ENCODE data around the gene SLBP. TPM values are rescaled to one million over a fixed set of nuclear protein-coding genes. Genes with fewer than 3 reads are reported as not detected.

SLBP gene
- total RNA-seq, 2 experiments from 2014 or later = 133 to 137 TPM

GRCh38 chr4:1745165-1745564 lies 33.0 kb upstream of the SLBP start:
- ATAC-seq (no peak), DNase-seq (no peak)
- no peak overlapping the region for H3K4me3 Mint-ChIP-seq
- CTCF ChIA-PET = interaction anchor here (1.0 to 4.1 kb wide), 9 partner anchors 11 to 154 kb away, joined by 3 to 22 read pairs (median 5); no protein-coding TSS in a partner anchor
- H3K9me3 Mint-ChIP-seq (ENCODE audit: low read depth) = no peaks in the 10 kb centered on the region
- H3K27ac Mint-ChIP-seq = no peak overlapping the region
- H3K36me3 Mint-ChIP-seq = peaks cover 20% of the 10 kb centered on the region
- H3K4me1 Mint-ChIP-seq = no peaks in the 10 kb centered on the region
- no peaks in the 10 kb centered on the region for H3K27me3 Mint-ChIP-seq

- no peak for DNase-seq
- Mint-ChIP-seq H3K27me3 (no peaks in the 10 kb centered on the region), H3K36me3 (peaks cover 20% of the 10 kb centered on the region), H3K27ac (no peak overlapping the region), H3K4me3 (no peak overlapping the region), H3K4me1 (no peaks in the 10 kb centered on the region), H3K9me3 (ENCODE audit: low read depth) (no peaks in the 10 kb centered on the region)
- no peak for ATAC-seq
- CTCF ChIA-PET = interaction anchor here (1.0 to 4.1 kb wide), 7 partner anchors 21 to 155 kb away, joined by 3 to 18 read pairs (median 4); no protein-coding TSS in a partner anchor
Observed at GRCh38 chr4:1744552-1744951, 32.4 kb upstream of the SLBP start.

- Mint-ChIP-seq H3K36me3 (peaks cover 24% of the 10 kb centered on the region), H3K27me3 (no peaks in the 10 kb centered on the region), H3K4me1 (no peaks in the 10 kb centered on the region), H3K9me3 (ENCODE audit: low read depth) (no peaks in the 10 kb centered on the region), H3K27ac (peak overlapping the region; percentile 13), H3K4me3 (no peak overlapping the region)
- no peak for DNase-seq
- no peak for ATAC-seq
- CTCF ChIA-PET = interaction anchor here (1.0 to 4.1 kb wide), 6 partner anchors 20 to 78 kb away, joined by 3 to 18 read pairs (median 4); no protein-coding TSS in a partner anchor
Observed at GRCh38 chr4:1743975-1744374, 31.9 kb upstream of the SLBP start.

- Mint-ChIP-seq H3K27me3 (no peaks in the 10 kb centered on the region), H3K9me3 (ENCODE audit: low read depth) (peaks cover 1% of the 10 kb centered on the region), H3K27ac (no peak overlapping the region), H3K36me3 (peaks cover 28% of the 10 kb centered on the region), H3K4me1 (no peaks in the 10 kb centered on the region), H3K4me3 (no peak overlapping the region)
- CTCF ChIA-PET = interaction anchor here (1.0 to 3.0 kb wide), 4 partner anchors 48 to 156 kb away, joined by 3 to 18 read pairs (median 4); no protein-coding TSS in a partner anchor
- DNase-seq (no peak), ATAC-seq (no peak)
Observed at GRCh38 chr4:1743551-1743950, 31.4 kb upstream of the SLBP start.

GRCh38 chr4:1741208-1741607 lies 29.1 kb upstream of the SLBP start:
- no peak overlapping the region for H3K27ac Mint-ChIP-seq
- DNase-seq = no peak
- no peaks in the 10 kb centered on the region for H3K4me1 Mint-ChIP-seq
- H3K4me3 Mint-ChIP-seq = no peak overlapping the region
- H3K9me3 Mint-ChIP-seq (ENCODE audit: low read depth) = peaks cover 3% of the 10 kb centered on the region
- no peaks in the 10 kb centered on the region for H3K27me3 Mint-ChIP-seq
- peaks cover 51% of the 10 kb centered on the region for H3K36me3 Mint-ChIP-seq
- no peak for ATAC-seq
- CTCF ChIA-PET = no interaction called here

GRCh38 chr4:1740021-1740545 lies 28.0 kb upstream of the SLBP start:
- CTCF ChIA-PET = interaction anchor here (0.9 kb wide), 1 partner anchor 8 kb away, joined by 3 read pairs; no protein-coding TSS in a partner anchor
- ATAC-seq (no peak), DNase-seq (no peak)
- Mint-ChIP-seq H3K27ac (no peak overlapping the region), H3K9me3 (ENCODE audit: low read depth) (peaks cover 3% of the 10 kb centered on the region), H3K27me3 (no peaks in the 10 kb centered on the region), H3K36me3 (peaks cover 59% of the 10 kb centered on the region), H3K4me3 (no peak overlapping the region), H3K4me1 (no peaks in the 10 kb centered on the region)

GRCh38 chr4:1739358-1739757 lies 27.2 kb upstream of the SLBP start:
- ATAC-seq = no peak
- CTCF ChIA-PET = no interaction called here
- no peaks in the 10 kb centered on the region for H3K27me3 Mint-ChIP-seq
- H3K4me3 Mint-ChIP-seq = no peak overlapping the region
- peaks cover 66% of the 10 kb centered on the region for H3K36me3 Mint-ChIP-seq
- H3K27ac Mint-ChIP-seq = no peak overlapping the region
- H3K9me3 Mint-ChIP-seq (ENCODE audit: low read depth) = peaks cover 3% of the 10 kb centered on the region
- H3K4me1 Mint-ChIP-seq = no peaks in the 10 kb centered on the region
- DNase-seq = no peak

GRCh38 chr4:1738410-1738809 lies 26.3 kb upstream of the SLBP start:
- CTCF ChIA-PET = interaction anchor here (1.1 kb wide), 1 partner anchor 10 kb away, joined by 3 read pairs; no protein-coding TSS in a partner anchor
- Mint-ChIP-seq H3K27me3 (no peaks in the 10 kb centered on the region), H3K9me3 (ENCODE audit: low read depth) (peaks cover 3% of the 10 kb centered on the region), H3K4me3 (no peak overlapping the region), H3K27ac (no peak overlapping the region), H3K36me3 (peaks cover 71% of the 10 kb centered on the region), H3K4me1 (no peaks in the 10 kb centered on the region)
- ATAC-seq = no peak
- no peak for DNase-seq

GRCh38 chr4:1737666-1738065 lies 25.5 kb upstream of the SLBP start:
- Mint-ChIP-seq H3K4me3 (no peak overlapping the region), H3K4me1 (peaks cover 1% of the 10 kb centered on the region), H3K27me3 (no peaks in the 10 kb centered on the region), H3K27ac (no peak overlapping the region), H3K36me3 (peaks cover 78% of the 10 kb centered on the region), H3K9me3 (ENCODE audit: low read depth) (peaks cover 3% of the 10 kb centered on the region)
- CTCF ChIA-PET = interaction anchor here (1.1 to 2.2 kb wide), 2 partner anchors 11 to 44 kb away, joined by 3 to 8 read pairs; no protein-coding TSS in a partner anchor
- DNase-seq = no peak
- no peak for ATAC-seq

GRCh38 chr4:1736812-1737211 lies 24.7 kb upstream of the SLBP start:
- Mint-ChIP-seq H3K4me3 (no peak overlapping the region), H3K9me3 (ENCODE audit: low read depth) (peaks cover 3% of the 10 kb centered on the region), H3K27me3 (no peaks in the 10 kb centered on the region), H3K27ac (no peak overlapping the region), H3K4me1 (peaks cover 2% of the 10 kb centered on the region), H3K36me3 (peaks cover 80% of the 10 kb centered on the region)
- ATAC-seq (no peak), DNase-seq (no peak)
- CTCF ChIA-PET = interaction anchor here (2.2 kb wide), 1 partner anchor 43 kb away, joined by 8 read pairs; no protein-coding TSS in a partner anchor

GRCh38 chr4:1735215-1735614 lies 23.1 kb upstream of the SLBP start:
- peaks cover 13% of the 10 kb centered on the region for H3K4me1 Mint-ChIP-seq
- no peak for DNase-seq
- CTCF ChIA-PET = interaction anchor here (1.5 kb wide), 1 partner anchor 10 kb away, joined by 4 read pairs; no protein-coding TSS in a partner anchor

GRCh38 chr4:1732911-1733310 lies 20.8 kb upstream of the SLBP start:
- H3K4me3 Mint-ChIP-seq = no peak overlapping the region
- H3K36me3 Mint-ChIP-seq = peaks cover 84% of the 10 kb centered on the region
- CTCF ChIA-PET = interaction anchor here (1.1 to 1.7 kb wide), 3 partner anchors 9 to 40 kb away, joined by 3 to 6 read pairs (median 4); no protein-coding TSS in a partner anchor
- ATAC-seq (no peak), DNase-seq (no peak)
- no peak overlapping the region for H3K27ac Mint-ChIP-seq
- H3K4me1 Mint-ChIP-seq = peaks cover 31% of the 10 kb centered on the region
- H3K27me3 Mint-ChIP-seq = no peaks in the 10 kb centered on the region
- H3K9me3 Mint-ChIP-seq (ENCODE audit: low read depth) = no peaks in the 10 kb centered on the region

More at GRCh38 chr4:1735215-1735614, 23.1 kb upstream of the SLBP start:
- no peak overlapping the region for H3K4me3 Mint-ChIP-seq
- no peaks in the 10 kb centered on the region for H3K27me3 Mint-ChIP-seq
- H3K27ac Mint-ChIP-seq = no peak overlapping the region
- H3K9me3 Mint-ChIP-seq (ENCODE audit: low read depth) = peaks cover 3% of the 10 kb centered on the region
- peaks cover 82% of the 10 kb centered on the region for H3K36me3 Mint-ChIP-seq
- ATAC-seq = no peak

- CTCF ChIA-PET = interaction anchor here (1.7 to 15.1 kb wide), 4 partner anchors 10 to 168 kb away, joined by 3 to 278 read pairs (median 26); partner anchors contain the start of genes TACC3 and TMEM129
- no peak for DNase-seq
- no peak overlapping the region for H3K4me3 Mint-ChIP-seq
- peaks cover 84% of the 10 kb centered on the region for H3K36me3 Mint-ChIP-seq
- no peaks in the 10 kb centered on the region for H3K27me3 Mint-ChIP-seq
- ATAC-seq = no peak
- H3K27ac Mint-ChIP-seq = no peak overlapping the region
- no peaks in the 10 kb centered on the region for H3K9me3 Mint-ChIP-seq (ENCODE audit: low read depth)
- peaks cover 44% of the 10 kb centered on the region for H3K4me1 Mint-ChIP-seq
Observed at GRCh38 chr4:1731180-1731579, 19.1 kb upstream of the SLBP start.

All from activated CD8-positive, alpha-beta memory T cell treated with anti-CD3 and anti-CD28 coated beads, Interleukin-2, amount 10 ng/mL, durations not matched to agents 7 days and 5 days (primary cell).